AG04450 (cell line): ENCODE data around the gene HNRNPA1. TPM values are rescaled to one million over a fixed set of nuclear protein-coding genes. Genes with fewer than 3 reads are reported as not detected.
A peak's percentile ranks its signal among the peaks of the same experiment; 100 is the strongest.

ENCODE experiments used
- CTCF ChIA-PET: fragments of 300-600, 350-600 bp; formaldehyde crosslinking; extraction: SDS; loops from one replicate; lab custom pipeline; 2022; ENCODE audit warnings: antibody characterized with exemption, inconsistent platforms; lab: Charles Lee
- POLR2A ChIA-PET: fragments of 350-600 bp; formaldehyde crosslinking; extraction: SDS; loops from one replicate; lab custom pipeline; 2021; ENCODE audit warnings: antibody characterized with exemption, inconsistent platforms; lab: Yijun Ruan, JAX
- DNase-seq: peaks from one replicate; pipeline ENCODE4 v3.0.0-alpha.2; 2011; ENCODE audit warnings: low read depth, low spot score
- H3K27ac ChIP-seq: one replicate; pipeline ENCODE4 v1.5.1; 2012; ENCODE audit warnings: low read depth, low read length, control low read depth
- H3K27me3 ChIP-seq: one replicate; pipeline ENCODE4 v1.6.0; 2012; ENCODE audit warnings: low read length; ENCODE audit not compliant: control insufficient read depth, insufficient read depth
- H3K4me3 ChIP-seq: 2 replicates; pipeline ENCODE4 v1.5.1; 2011; ENCODE audit warnings: mild to moderate bottlenecking, low read depth, low read length, control low read depth
- H3K9me3 ChIP-seq: 2 replicates; pipeline ENCODE4 v1.5.1; 2012; ENCODE audit warnings: low read length; ENCODE audit not compliant: control insufficient read depth, insufficient read depth
- polyA plus RNA-seq: library from polyadenylated mRNA; depleted of rRNA; stranded (reverse); fragments of >200 nt; gene quantifications from 2 replicates; pipeline ENCODE4 v1.2.3, GENCODE V29; 2011
- TF ChIP-seq, protein P1 (sequence below): IDR thresholded peaks from 2 replicates; pipeline ENCODE4 v1.5.1; 2011; ENCODE audit warnings: low read depth, low read length, control low read depth, inconsistent platforms

Gene HNRNPA1
- polyA plus RNA-seq, 1 experiment: 845 TPM

GRCh38 chr12:54300225-54300731, 19.8 kb downstream of the HNRNPA1 start:
- peaks cover 36% of the 10 kb centered on the region for H3K27me3 ChIP-seq
- no peak overlapping the region for H3K27ac ChIP-seq
- peak overlapping the region; percentile 54 for H3K4me3 ChIP-seq
- TF ChIP-seq, protein P1, sequence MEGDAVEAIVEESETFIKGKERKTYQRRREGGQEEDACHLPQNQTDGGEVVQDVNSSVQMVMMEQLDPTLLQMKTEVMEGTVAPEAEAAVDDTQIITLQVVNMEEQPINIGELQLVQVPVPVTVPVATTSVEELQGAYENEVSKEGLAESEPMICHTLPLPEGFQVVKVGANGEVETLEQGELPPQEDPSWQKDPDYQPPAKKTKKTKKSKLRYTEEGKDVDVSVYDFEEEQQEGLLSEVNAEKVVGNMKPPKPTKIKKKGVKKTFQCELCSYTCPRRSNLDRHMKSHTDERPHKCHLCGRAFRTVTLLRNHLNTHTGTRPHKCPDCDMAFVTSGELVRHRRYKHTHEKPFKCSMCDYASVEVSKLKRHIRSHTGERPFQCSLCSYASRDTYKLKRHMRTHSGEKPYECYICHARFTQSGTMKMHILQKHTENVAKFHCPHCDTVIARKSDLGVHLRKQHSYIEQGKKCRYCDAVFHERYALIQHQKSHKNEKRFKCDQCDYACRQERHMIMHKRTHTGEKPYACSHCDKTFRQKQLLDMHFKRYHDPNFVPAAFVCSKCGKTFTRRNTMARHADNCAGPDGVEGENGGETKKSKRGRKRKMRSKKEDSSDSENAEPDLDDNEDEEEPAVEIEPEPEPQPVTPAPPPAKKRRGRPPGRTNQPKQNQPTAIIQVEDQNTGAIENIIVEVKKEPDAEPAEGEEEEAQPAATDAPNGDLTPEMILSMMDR: no peak
- H3K9me3 ChIP-seq: no peaks in the 10 kb centered on the region; the same call in 1 of the 2 replicates
- no peak for DNase-seq
- POLR2A ChIA-PET: interaction anchor here (1.0 to 1.8 kb wide), 2 partner anchors 9 to 41 kb away, joined by 4 to 9 read pairs; no protein-coding TSS in a partner anchor
- CTCF ChIA-PET: interaction anchor here (0.6 to 4.2 kb wide), 5 partner anchors 24 to 79 kb away, joined by 3 to 29 read pairs (median 3); partner anchors contain the start of gene COPZ1

GRCh38 chr12:54300732-54301427, 20.4 kb downstream of the HNRNPA1 start, which contains the start of gene NFE2:
Gene NFE2 (minus strand): TSS chr12:54301015. CDS start chr12:54295248, 5,767 bp downstream.
- Histone ChIP-seq H3K27me3 (peaks cover 36% of the 10 kb centered on the region), H3K4me3 (peak within 1 kb of the TSS; percentile 54), H3K9me3 (no peaks in the 10 kb centered on the region; the same call in 1 of the 2 replicates), H3K27ac (no peak within 1 kb of the TSS)
- CTCF ChIA-PET: interaction anchor here (0.6 to 4.2 kb wide), 7 partner anchors 23 to 99 kb away, joined by 3 to 29 read pairs (median 3); partner anchors contain the start of gene COPZ1
- peak; percentile 51 for DNase-seq
- POLR2A ChIA-PET: interaction anchor here (0.7 to 1.8 kb wide), 5 partner anchors 10 to 41 kb away, joined by 3 to 9 read pairs (median 4); partner anchors contain the start of gene HNRNPA1
- TF ChIP-seq, protein P1: peak; percentile 19

GRCh38 chr12:54301428-54302048, 21.0 kb downstream of the HNRNPA1 start:
- TF ChIP-seq, protein P1: no peak
- Histone ChIP-seq H3K27ac (no peak overlapping the region), H3K4me3 (no peak overlapping the region), H3K27me3 (peaks cover 34% of the 10 kb centered on the region), H3K9me3 (no peaks in the 10 kb centered on the region; the same call in 1 of the 2 replicates)
- ChIA-PET POLR2A (interaction anchor here (0.6 to 1.8 kb wide), 7 partner anchors 9 to 40 kb away, joined by 3 to 9 read pairs (median 4); partner anchors contain the start of gene HNRNPA1), CTCF (interaction anchor here (0.6 to 4.2 kb wide), 13 partner anchors 8 to 597 kb away, joined by 3 to 29 read pairs (median 4); partner anchors contain the start of gene COPZ1)
- no peak for DNase-seq

GRCh38 chr12:54303640-54304039, 23.1 kb downstream of the HNRNPA1 start:
- DNase-seq: no peak
- H3K4me3 ChIP-seq: no peak overlapping the region
- no peak overlapping the region for H3K27ac ChIP-seq
- peaks cover 34% of the 10 kb centered on the region for H3K27me3 ChIP-seq
- TF ChIP-seq, protein P1: no peak
- CTCF ChIA-PET: no interaction called here
- no peaks in the 10 kb centered on the region; the same call in 1 of the 2 replicates for H3K9me3 ChIP-seq
- POLR2A ChIA-PET: interaction anchor here (1.1 kb wide), 1 partner anchor 23 kb away, joined by 3 read pairs; the partner anchor contains the start of genes CBX5 and HNRNPA1
